Activated T-cell treated with anti-CD3 and anti-CD28 coated beads, Interleukin-2, amount 50 U/mL, for 1 hour (primary cell): ENCODE measurements around the gene TFCP2.
"Not testable (repeated sequence)": the region's sequence is repeated elsewhere in the genome, so short reads cannot be mapped to it uniquely, and the experiment has no call there.

Experiments
- DNase-seq: peaks from one replicate; pipeline ENCODE4 v3.0.0-alpha.2; 2020

The TFCP2 gene

DNA sequence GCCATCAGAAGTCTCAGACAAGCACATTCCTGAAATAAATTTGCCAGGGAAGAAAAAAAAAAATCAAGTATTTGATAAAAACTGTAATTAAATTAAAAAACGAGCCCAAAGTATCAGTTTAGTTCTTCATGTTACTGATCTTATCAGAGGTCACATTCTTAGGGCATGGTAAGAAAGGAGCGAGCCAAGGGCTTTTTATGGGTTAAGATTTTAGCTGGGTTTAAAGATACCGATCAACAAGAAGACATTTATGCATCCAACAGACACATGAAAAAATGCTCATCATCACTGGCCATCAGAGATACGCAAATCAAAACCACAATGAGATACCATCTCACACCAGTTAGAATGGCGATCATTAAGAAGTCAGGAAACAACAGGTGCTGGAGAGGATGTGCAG lies 94.6 kb downstream of the TFCP2 start:
- not testable (repeated sequence) for DNase-seq

DNA sequence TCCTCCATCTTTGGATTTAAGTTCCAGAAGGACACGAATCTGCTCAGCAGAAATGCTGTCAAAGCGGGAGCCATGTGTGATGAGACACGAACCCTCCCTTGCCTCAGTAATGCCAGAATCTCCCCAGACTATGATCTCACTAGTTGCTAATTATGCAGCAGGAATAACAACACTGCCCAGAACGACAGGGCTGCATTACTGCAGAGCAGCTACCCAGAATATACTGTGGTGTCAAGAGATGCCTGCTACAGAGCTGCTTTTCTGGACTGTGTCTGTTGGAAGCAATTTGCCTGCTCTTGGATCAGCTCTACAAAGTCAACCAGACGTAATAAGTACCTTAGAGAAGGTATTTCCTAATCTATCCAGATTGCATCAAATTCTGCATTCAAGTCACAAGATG lies 95.0 kb downstream of the TFCP2 start:
- DNase-seq = no peak

DNA sequence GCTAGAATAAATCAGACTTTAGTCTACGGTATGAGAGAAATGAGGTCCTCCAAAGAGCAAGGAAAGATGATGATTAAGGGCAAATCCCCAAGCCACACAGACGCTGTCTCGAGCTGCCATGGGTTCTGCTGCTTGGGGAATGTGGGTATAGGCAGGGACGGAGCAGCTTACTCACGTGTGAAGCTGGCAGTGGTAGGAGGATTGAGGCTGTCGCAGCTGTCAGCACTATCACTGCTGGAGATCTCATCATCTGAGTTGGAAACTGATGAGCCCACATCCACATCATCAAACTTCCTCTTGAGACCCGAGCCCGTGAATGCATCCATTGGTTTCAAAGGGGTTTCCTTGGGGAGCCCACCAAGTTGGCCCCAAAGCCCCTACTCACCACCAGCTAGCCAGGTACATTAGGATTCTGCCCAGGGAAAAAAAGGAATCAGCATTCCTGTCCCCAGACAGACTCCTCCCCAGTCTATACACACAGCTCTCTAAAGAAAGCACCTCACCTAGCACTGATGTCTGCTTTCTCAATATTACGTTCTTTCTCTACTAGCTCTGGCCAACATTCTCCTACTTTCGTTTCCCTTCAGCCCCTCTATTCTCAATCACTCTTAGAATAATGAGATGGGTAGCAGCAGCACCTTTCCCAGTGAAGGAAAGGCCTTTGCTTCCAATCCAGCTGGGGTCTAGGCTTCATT lies 96.6 kb downstream of the TFCP2 start:
- no peak for DNase-seq

DNA sequence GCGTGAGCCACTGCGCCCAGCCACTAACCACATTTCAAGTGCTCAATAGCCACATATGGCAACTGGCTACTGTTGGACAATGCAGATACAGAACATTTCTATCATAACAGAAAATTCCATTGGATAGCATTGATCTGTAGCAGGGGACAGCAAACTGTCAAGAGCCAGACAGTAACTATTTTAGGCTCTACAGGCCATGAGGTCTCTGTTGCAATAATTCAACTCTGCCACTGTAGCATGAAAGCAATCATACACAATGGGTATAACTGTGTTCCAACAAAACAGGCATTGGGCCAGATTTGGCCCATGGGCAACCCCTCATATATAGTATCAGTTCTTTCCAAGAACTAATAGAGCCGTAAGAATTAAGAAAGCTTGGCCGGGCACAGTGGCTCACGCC lies 97.5 kb downstream of the TFCP2 start:
- no peak for DNase-seq

DNA sequence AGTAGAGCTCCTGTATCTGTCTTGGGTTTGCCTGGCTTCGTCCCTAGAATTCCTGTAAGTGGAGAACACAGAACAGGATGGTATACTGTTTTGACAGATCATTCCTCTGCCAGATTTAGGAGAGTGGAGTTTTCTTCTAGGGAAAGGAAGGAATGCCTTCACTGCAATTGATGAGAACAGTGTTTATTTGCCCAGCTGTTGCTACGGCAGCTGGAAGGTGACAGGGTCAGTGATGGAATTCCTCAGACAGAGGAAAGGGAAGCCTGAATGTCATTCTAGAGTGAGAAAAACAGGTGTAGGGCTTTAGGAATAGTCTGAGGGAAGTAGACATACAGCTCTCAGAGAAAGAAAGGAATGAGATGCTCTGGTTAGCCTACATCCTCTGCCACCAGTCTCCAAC lies 101.3 kb downstream of the TFCP2 start:
- DNase-seq = no peak

DNA sequence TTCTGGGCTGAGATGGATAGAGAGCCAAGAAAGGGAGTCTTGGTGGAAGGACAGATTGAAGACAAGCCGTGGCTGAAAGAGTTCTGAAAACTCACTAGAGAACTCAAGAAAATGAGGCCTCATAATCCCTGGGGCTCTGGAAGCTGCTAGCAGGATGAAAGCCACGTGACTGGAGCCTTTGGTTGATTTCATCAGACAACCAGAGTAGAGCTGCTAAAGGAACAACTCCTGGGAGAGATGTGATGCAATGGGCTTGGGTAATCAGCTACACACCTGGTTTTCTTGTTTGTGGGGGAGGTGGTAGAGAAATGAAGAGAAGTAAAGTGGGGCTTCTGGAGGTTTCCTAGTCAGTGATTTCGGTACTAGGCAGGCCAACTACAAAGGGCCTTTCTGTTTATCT lies 102.9 kb downstream of the TFCP2 start:
- DNase-seq = no peak

DNA sequence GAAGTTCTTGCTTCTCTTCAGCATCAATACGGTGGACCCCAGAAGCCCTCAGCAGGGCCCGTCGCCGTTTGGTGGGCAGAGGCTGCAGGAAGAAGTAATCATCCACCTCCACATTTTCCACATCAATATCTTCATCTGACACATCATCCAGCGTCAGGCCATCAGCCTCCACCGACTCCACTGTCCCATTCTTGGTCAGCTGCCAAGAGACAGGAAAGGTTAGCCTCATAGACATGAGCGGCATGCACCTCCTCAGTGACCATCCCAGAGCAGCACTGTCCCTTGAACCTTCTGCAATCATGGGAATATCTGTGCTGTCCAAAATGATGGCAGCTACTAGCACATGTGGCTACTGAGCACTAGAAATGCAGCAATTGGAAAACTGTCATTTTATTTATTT lies 105.2 kb downstream of the TFCP2 start:
- no peak for DNase-seq

DNA sequence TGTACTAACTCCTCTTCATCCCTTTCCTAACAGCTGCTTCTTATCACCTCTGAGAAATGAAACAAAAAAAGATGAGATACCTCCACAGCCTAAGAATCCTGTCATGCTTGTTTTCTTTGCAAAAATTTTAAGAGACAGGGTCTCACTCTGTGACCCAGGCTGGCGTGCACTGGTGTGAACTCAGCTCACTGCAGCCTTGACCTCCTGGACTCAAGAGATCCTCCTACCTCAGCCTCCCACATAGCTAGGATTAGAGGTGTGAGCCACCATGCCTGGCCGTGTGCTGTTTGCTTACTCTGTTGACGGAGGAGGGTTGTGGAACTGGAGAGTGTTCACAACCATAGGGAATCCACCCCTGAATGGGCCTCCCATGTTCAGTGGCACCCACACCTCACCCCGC lies 105.7 kb downstream of the TFCP2 start:
- no peak for DNase-seq

DNA sequence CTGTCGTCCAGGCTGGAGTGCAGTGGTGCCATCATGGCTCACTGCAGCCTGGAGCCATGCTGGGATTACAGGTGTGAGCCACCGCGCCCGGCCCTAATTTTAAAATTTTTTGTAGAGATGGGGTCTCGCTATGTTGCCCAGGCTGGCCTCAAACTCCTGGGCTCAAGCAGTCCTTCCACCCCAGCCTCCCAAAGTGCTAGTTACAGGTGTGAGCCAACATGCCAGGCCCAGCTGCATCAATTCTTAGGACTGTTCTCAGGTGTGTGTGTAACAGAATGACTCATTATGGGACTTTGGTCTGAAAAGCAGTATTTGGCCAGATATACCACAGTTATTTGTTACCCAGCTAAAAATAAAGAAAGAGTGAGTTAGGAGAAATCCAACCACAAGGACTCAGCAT lies 107.4 kb downstream of the TFCP2 start:
- no peak for DNase-seq

DNA sequence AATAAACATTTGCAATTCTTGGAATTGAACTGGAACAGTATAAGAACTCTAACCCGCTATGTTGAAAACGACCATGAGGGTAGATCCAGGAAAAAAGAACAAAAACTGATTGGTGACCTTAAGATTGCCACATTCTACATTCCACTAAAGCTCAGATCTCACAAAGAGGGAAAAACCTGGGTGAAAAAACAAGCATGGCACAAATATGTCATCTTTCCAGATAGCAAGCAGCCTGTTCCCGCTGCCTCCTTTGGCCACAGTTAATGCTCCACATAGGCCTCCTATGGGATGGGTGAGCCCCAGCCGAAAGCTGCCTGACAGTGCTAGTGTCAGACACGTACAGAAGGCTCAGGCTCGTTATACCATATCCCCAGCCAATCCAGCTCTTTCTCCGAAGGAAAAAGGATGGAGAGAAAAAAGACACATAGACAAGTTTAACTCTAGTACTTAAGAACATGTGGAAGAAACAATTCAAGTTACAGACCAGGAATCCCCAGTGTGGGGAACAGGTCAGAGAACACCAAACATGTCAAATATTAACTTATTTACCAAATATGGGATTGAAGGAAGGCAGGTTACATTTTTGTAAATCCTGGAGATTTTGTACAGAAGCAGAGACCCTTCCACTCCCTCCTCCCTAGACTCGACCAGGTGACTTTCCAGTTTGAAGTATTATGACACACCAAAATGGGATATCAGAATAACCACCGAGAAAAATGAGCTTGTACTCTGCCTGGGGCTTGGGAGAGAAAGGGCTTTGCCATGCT lies 110.1 kb downstream of the TFCP2 start:
- DNase-seq = no peak

DNA sequence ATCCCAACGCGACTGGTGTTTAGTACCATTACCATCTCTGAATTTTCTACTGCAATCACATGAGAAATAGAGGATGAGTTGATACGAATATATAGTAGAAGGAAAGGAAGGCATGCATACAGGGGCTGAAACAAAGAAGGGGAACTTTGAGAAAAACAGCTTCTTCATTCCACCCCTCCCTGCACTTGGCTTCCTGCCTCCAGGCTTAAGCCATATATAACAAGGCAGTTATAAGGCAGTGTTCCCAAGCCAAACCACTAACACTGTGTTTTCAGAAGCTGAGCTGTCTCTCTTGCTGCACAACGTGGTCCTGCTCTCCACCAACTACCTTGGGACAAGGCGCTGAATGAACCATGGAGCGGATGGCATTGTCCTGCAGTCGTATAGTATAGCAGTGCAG lies 113.8 kb downstream of the TFCP2 start:
- no peak for DNase-seq

DNA sequence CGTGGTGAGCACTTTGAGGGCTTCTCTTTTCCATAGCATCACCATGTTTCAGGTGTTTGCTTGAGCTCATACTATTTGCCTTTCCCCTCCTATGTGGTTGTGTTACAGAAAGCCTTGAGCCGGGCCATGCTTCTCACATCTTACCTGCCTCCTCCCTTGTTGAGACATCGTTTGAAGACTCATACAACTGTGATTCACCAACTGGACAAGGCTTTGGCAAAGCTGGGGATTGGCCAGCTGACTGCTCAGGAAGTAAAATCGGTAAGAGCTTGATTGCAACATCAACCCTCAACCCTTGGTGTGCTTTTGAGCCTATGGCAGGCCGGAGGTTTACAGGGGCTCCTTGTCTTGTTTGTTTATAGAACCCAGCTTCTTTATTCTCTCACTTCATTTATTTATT lies 116.7 kb downstream of the TFCP2 start:
- no peak for DNase-seq

DNA sequence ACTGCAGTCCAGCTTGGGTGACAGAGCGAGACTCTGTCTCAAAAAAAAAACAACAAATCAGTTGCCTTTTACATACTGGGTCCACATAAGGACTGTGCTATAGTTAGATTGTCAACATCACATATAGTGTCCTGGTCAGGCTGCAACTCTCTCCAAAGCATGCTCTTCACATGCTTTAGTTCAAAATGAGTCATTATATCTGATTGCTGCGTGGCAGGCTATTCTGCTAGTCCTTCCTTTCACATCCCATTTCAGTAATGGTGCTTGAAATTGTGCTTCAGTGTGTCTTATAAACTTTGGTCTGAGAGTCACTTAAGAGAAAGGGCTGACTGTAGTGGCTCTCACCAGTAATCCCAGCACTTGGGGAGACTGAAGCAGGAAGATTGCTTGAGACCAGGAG lies 117.9 kb downstream of the TFCP2 start:
- no peak for DNase-seq

DNA sequence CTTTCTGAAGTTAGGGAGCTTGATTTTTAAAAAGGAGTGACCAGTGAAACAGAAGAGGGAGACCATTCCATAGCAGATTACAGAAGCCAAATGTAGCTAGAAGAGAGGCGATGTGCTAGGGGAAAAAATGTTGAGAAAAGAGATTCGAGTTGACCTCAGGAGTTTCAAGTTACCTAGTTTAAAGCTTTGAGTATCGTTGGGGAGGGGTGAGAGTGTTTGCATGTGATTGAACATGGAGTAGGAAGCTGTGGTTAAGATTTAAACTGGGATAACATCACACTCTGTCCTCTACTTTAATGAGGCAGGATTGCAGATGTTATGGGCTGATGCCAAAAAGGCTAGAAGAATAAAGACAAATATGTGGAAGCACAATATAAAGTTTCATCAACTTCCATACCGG lies 121.1 kb downstream of the TFCP2 start:
- no peak for DNase-seq

DNA sequence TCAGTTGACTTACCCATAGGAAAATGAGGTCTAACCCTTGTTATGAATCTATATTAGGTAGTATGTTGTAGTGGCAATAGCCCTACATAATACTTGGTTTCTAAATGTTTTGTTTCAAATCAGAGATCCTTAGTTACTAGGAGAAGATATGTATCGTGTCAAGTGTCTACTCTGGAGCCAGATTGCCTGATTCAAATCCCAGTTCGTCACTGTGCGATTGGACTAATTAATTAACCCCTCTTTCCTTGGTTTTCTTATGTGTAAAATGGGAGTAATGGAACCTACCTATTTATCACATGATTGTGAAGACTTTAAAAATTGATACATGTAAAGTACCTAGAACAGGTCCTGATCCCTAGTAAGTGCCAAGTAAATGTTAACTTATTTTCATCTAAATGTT lies 123.4 kb downstream of the TFCP2 start:
- no peak for DNase-seq

DNA sequence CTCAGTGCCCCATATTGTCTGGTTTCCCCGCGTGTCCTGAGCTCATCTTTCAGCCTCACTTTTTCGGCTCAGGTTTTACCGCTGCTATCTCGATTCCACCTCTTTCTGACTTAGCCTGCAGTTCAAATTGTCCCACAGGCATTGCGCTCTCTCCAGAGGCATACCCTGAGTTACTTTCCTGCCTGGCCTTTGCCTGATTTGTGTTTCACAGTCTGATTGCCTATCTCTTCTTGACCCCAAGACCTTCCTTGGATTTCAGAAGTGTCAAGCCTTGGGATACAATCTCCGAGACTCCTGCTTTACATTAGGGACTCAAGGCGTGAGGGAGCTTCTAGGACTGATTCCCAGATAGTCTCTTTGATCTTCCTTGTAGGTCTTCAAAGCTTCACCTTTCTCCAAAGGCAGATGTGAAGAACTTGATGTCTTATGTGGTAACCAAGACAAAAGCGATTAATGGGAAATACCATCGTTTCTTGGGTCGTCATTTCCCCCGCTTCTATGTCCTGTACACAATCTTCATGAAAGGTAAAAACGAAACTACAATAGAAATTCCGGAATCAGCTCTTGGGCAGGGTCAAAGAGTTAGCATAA lies 124.2 kb downstream of the TFCP2 start:
- DNase-seq = no peak

DNA sequence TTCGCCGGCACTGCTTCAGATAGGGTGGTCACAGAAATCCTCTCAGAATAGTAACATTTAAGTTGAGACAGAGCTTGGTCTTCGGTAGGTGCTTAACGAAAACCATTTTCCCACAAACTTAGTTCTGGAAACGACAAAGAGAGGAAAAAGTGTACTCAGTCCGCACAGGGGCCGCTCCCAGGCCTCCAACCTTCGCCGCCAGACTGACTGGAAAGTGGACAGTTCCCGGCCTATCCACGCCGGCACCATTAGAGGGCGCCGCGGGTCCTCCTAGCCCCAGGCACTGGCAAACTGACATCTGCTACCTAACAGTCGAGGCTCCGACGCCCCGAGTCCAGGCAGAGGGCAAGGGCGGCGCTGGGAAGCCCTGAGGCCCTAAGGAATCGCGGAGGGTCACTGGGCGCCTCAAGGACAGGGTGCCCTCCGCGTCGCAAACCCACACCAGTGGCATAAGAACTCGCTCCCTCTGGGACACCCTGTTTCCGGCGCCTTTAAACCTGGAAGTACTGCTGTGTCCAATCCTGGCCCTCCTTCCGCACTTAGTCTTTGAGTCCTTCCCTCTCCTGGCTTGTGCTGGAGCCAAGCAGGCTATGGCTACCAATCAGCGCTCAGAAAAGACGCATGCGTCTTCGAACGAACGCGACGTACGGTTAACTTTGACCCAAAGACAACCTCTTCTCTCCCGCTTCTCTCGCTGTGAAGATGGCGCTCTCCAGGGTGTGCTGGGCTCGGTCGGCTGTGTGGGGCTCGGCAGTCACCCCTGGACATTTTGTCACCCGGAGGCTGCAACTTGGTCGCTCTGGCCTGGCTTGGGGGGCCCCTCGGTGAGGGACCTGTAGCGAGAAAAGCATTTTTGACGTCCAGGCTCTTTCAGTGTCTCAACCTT lies 125.0 kb downstream of the TFCP2 start, which contains the start of gene LETMD1:
LETMD1 (plus strand) TSS at position 673 of the 886 bp plus-strand sequence; CDS start at position 703, 30 bp downstream.
- peak; percentile 91 for DNase-seq
